ENCODE data around the gene CYP2D6. TPM values are rescaled to one million over a fixed set of nuclear protein-coding genes. Genes with fewer than 3 reads are reported as not detected.

Gene CYP2D6
- total RNA-seq, 2 donors from 2014 or later = 6.6 to 6.8 TPM

GRCh38 chr22:42168476-42168875, 37.9 kb upstream of the CYP2D6 start:
- Mint-ChIP-seq H3K9me3 (no peaks in the 10 kb centered on the region), H3K4me3 (no peak overlapping the region), H3K4me1 (ENCODE audit: low read depth) (peaks cover 13% of the 10 kb centered on the region), H3K36me3 (ENCODE audit: insufficient read depth in 2 of 2) (peaks cover 2 to 7% of the 10 kb centered on the region in 2 donors), H3K27ac (no peak overlapping the region), H3K27me3 (ENCODE audit: low read depth) (no peaks in the 10 kb centered on the region)
- ATAC-seq (replicated peaks in 1 of 2) = no peak
- DNase-seq = no peak

- Mint-ChIP-seq H3K27ac (no peak overlapping the region), H3K27me3 (ENCODE audit: low read depth) (no peaks in the 10 kb centered on the region), H3K36me3 (ENCODE audit: insufficient read depth in 2 of 2) (peaks cover 2 to 7% of the 10 kb centered on the region in 2 donors), H3K4me3 (no peak overlapping the region), H3K9me3 (no peaks in the 10 kb centered on the region), H3K4me1 (ENCODE audit: low read depth) (peaks cover 9% of the 10 kb centered on the region)
- ATAC-seq (replicated peaks in 1 of 2) (no peak), DNase-seq (no peak)
These were observed 36.5 kb upstream of the CYP2D6 start for GRCh38 chr22:42167066-42167465.

GRCh38 chr22:42164901-42165300, 34.3 kb upstream of the CYP2D6 start:
- Mint-ChIP-seq H3K4me1 (ENCODE audit: low read depth) (no peaks in the 10 kb centered on the region), H3K27me3 (ENCODE audit: low read depth) (no peaks in the 10 kb centered on the region), H3K4me3 (no peak overlapping the region), H3K27ac (no peak overlapping the region), H3K36me3 (ENCODE audit: insufficient read depth in 2 of 2) (peaks cover 2 to 7% of the 10 kb centered on the region in 2 donors), H3K9me3 (no peaks in the 10 kb centered on the region)
- DNase-seq (no peak), ATAC-seq (replicated peaks in 1 of 2) (no peak)

GRCh38 chr22:42163515-42163914, 32.9 kb upstream of the CYP2D6 start:
- Mint-ChIP-seq H3K27ac (no peak overlapping the region), H3K36me3 (ENCODE audit: insufficient read depth in 2 of 2) (peaks cover 0 to 6% of the 10 kb centered on the region in 2 donors), H3K4me3 (no peak overlapping the region), H3K9me3 (no peaks in the 10 kb centered on the region), H3K4me1 (ENCODE audit: low read depth) (no peaks in the 10 kb centered on the region), H3K27me3 (ENCODE audit: low read depth) (no peaks in the 10 kb centered on the region)
- ATAC-seq (replicated peaks in 1 of 2) (no peak), DNase-seq (no peak)

- ATAC-seq (replicated peaks in 1 of 2) = no peak
- peaks cover 0 to 6% of the 10 kb centered on the region in 2 donors for H3K36me3 Mint-ChIP-seq (ENCODE audit: insufficient read depth in 2 of 2)
- H3K9me3 Mint-ChIP-seq = no peaks in the 10 kb centered on the region
- no peak overlapping the region for H3K4me3 Mint-ChIP-seq
- H3K27ac Mint-ChIP-seq = no peak overlapping the region
- no peaks in the 10 kb centered on the region for H3K27me3 Mint-ChIP-seq (ENCODE audit: low read depth)
- no peak for DNase-seq
- no peaks in the 10 kb centered on the region for H3K4me1 Mint-ChIP-seq (ENCODE audit: low read depth)
These were observed 32.3 kb upstream of the CYP2D6 start for GRCh38 chr22:42162728-42163489.

GRCh38 chr22:42160830-42161696, 30.5 kb upstream of the CYP2D6 start:
- Mint-ChIP-seq H3K27ac (no peak overlapping the region), H3K27me3 (ENCODE audit: low read depth) (no peaks in the 10 kb centered on the region)
- ATAC-seq (replicated peaks in 1 of 2) = no peak

GRCh38 chr22:42160251-42160650, 29.6 kb upstream of the CYP2D6 start:
- H3K27me3 Mint-ChIP-seq (ENCODE audit: low read depth) = no peaks in the 10 kb centered on the region
- H3K9me3 Mint-ChIP-seq = no peaks in the 10 kb centered on the region
- ATAC-seq (replicated peaks in 1 of 2) (no peak), DNase-seq (no peak)
- H3K27ac Mint-ChIP-seq = no peak overlapping the region
- no peaks in the 10 kb centered on the region for H3K4me1 Mint-ChIP-seq (ENCODE audit: low read depth)
- peaks cover 0 to 2% of the 10 kb centered on the region in 2 donors for H3K36me3 Mint-ChIP-seq (ENCODE audit: insufficient read depth in 2 of 2)
- H3K4me3 Mint-ChIP-seq = no peak overlapping the region

More at GRCh38 chr22:42160830-42161696, 30.5 kb upstream of the CYP2D6 start:
- H3K36me3 Mint-ChIP-seq (ENCODE audit: insufficient read depth in 2 of 2) = peaks cover 0 to 2% of the 10 kb centered on the region in 2 donors
- DNase-seq = no peak
- no peaks in the 10 kb centered on the region for H3K9me3 Mint-ChIP-seq
- no peak overlapping the region for H3K4me3 Mint-ChIP-seq
- no peaks in the 10 kb centered on the region for H3K4me1 Mint-ChIP-seq (ENCODE audit: low read depth)

GRCh38 chr22:42158456-42159132, 28.0 kb upstream of the CYP2D6 start:
- ATAC-seq (replicated peaks in 1 of 2) (no peak), DNase-seq (no peak)
- no peak overlapping the region for H3K27ac Mint-ChIP-seq
- H3K27me3 Mint-ChIP-seq (ENCODE audit: low read depth) = no peaks in the 10 kb centered on the region
- no peak overlapping the region for H3K4me3 Mint-ChIP-seq
- H3K36me3 Mint-ChIP-seq (ENCODE audit: insufficient read depth in 2 of 2) = no peaks in the 10 kb centered on the region
- no peaks in the 10 kb centered on the region for H3K9me3 Mint-ChIP-seq
- H3K4me1 Mint-ChIP-seq (ENCODE audit: low read depth) = no peaks in the 10 kb centered on the region

GRCh38 chr22:42156598-42156997, 26.0 kb upstream of the CYP2D6 start:
- ATAC-seq (replicated peaks in 1 of 2) (no peak), DNase-seq (no peak)
- Mint-ChIP-seq H3K4me3 (no peak overlapping the region), H3K9me3 (no peaks in the 10 kb centered on the region), H3K27ac (no peak overlapping the region), H3K27me3 (ENCODE audit: low read depth) (no peaks in the 10 kb centered on the region), H3K36me3 (ENCODE audit: insufficient read depth in 2 of 2) (no peaks in the 10 kb centered on the region), H3K4me1 (ENCODE audit: low read depth) (peaks cover 4% of the 10 kb centered on the region)

- Mint-ChIP-seq H3K9me3 (no peaks in the 10 kb centered on the region), H3K36me3 (ENCODE audit: insufficient read depth in 2 of 2) (no peaks in the 10 kb centered on the region), H3K4me1 (ENCODE audit: low read depth) (peaks cover 6% of the 10 kb centered on the region), H3K27ac (no peak overlapping the region), H3K27me3 (ENCODE audit: low read depth) (no peaks in the 10 kb centered on the region), H3K4me3 (no peak overlapping the region)
- ATAC-seq (replicated peaks in 1 of 2) = no peak
- DNase-seq = no peak
These were observed 25.5 kb upstream of the CYP2D6 start for GRCh38 chr22:42156121-42156520.

- no peak overlapping the region for H3K27ac Mint-ChIP-seq
These were observed 24.5 kb upstream of the CYP2D6 start for GRCh38 chr22:42155053-42155543.

GRCh38 chr22:42154293-42155052, 23.9 kb upstream of the CYP2D6 start:
- DNase-seq (no peak), ATAC-seq (replicated peaks in 1 of 2) (no peak)
- H3K36me3 Mint-ChIP-seq (ENCODE audit: insufficient read depth in 2 of 2) = no peaks in the 10 kb centered on the region
- peaks cover 6% of the 10 kb centered on the region for H3K4me1 Mint-ChIP-seq (ENCODE audit: low read depth)
- H3K27me3 Mint-ChIP-seq (ENCODE audit: low read depth) = no peaks in the 10 kb centered on the region
- no peak overlapping the region for H3K27ac Mint-ChIP-seq
- no peak overlapping the region for H3K4me3 Mint-ChIP-seq
- no peaks in the 10 kb centered on the region for H3K9me3 Mint-ChIP-seq

More at GRCh38 chr22:42155053-42155543, 24.5 kb upstream of the CYP2D6 start:
- Mint-ChIP-seq H3K4me1 (ENCODE audit: low read depth) (peaks cover 6% of the 10 kb centered on the region), H3K36me3 (ENCODE audit: insufficient read depth in 2 of 2) (no peaks in the 10 kb centered on the region), H3K27me3 (ENCODE audit: low read depth) (no peaks in the 10 kb centered on the region), H3K4me3 (no peak overlapping the region), H3K9me3 (no peaks in the 10 kb centered on the region)
- DNase-seq (no peak), ATAC-seq (replicated peaks in 1 of 2) (no peak)

Data from activated T-cell treated with anti-CD3 and anti-CD28 coated beads, Interleukin-2, amount 50 U/mL, for 72 hours (primary cell).